ENCODE results near the gene NEURL2. TPM values are rescaled to one million over a fixed set of nuclear protein-coding genes. Genes with fewer than 3 reads are reported as not detected.

The NEURL2 gene
- polyA plus RNA-seq, 3 donors: 0.14 to 1.1 TPM; not detected in 1

GRCh38 chr20:45861221-45862075 lies 29.6 kb downstream of the NEURL2 start:
- Histone ChIP-seq H3K4me3 (replicated peaks in 1 of 3; ENCODE audit: low read depth in 2 of 3, low read length in 3 of 3) (no peak overlapping the region), H2AFZ (ENCODE audit: insufficient read depth, low read depth, low read length, poor library complexity, severe bottlenecking) (no peak overlapping the region), H3K27me3 (ENCODE audit: control insufficient read depth in 2 of 2, insufficient read depth in 2 of 2, low read length in 2 of 2) (no peaks in the 10 kb centered on the region), H3K4me1 (ENCODE audit: control insufficient read depth in 1 of 2, insufficient read depth in 2 of 2, low read length in 2 of 2) (peaks cover 11 to 18% of the 10 kb centered on the region in 2 donors), H3K9me3 (replicated peaks in 1 of 2; ENCODE audit: control insufficient read depth in 1 of 2, insufficient read depth in 1 of 2, low read length in 2 of 2) (no peaks in the 10 kb centered on the region), H3K36me3 (replicated peaks in 1 of 2; ENCODE audit: control insufficient read depth in 1 of 2, insufficient read depth in 2 of 2, low read length in 2 of 2) (no peaks in the 10 kb centered on the region), H3K9ac (ENCODE audit: insufficient read depth, low read length, poor library complexity, severe bottlenecking) (no peak overlapping the region), H3K27ac (ENCODE audit: low read depth in 1 of 2, low read length in 2 of 2) (no peak overlapping the region), H3K4me2 (replicated peaks; ENCODE audit: extremely low read depth, low read length, poor library complexity, severe bottlenecking) (no peak overlapping the region), H4K20me1 (ENCODE audit: insufficient read depth, low read length) (no peaks in the 10 kb centered on the region), H3K79me2 (ENCODE audit: insufficient read depth, low read length) (peaks cover 31% of the 10 kb centered on the region)
- H3K27ac Mint-ChIP-seq: no peak overlapping the region
- peaks cover 2 to 9% of the 10 kb centered on the region in 2 donors for H3K36me3 Mint-ChIP-seq
- peaks cover 0 to 2% (median 0%) of the 10 kb centered on the region in 3 donors for H3K27me3 Mint-ChIP-seq (ENCODE audit: low read depth in 3 of 3)
- no peak overlapping the region for H3K4me3 Mint-ChIP-seq
- intact Hi-C loops (cut with micrococcal nuclease): no loop called here
- H3K4me1 Mint-ChIP-seq: peaks cover 22% of the 10 kb centered on the region
- no peaks in the 10 kb centered on the region for H3K9me3 Mint-ChIP-seq
- DNase-seq: no peak
- TF ChIP-seq CTCF (IDR thresholded peaks at IDR 0.05): no peak
- WGBS (ENCODE audit: insufficient coverage): 100% methylated on average over 1 of the region's 7 CpGs

- Mint-ChIP-seq H3K4me1 (peaks cover 30% of the 10 kb centered on the region), H3K36me3 (peaks cover 2 to 9% of the 10 kb centered on the region in 2 donors), H3K4me3 (no peak overlapping the region), H3K27ac (no peak overlapping the region), H3K27me3 (ENCODE audit: low read depth in 3 of 3) (peaks cover 0 to 1% (median 0%) of the 10 kb centered on the region in 3 donors), H3K9me3 (no peaks in the 10 kb centered on the region)
- peaks cover 19 to 25% of the 10 kb centered on the region in 2 donors for H3K4me1 ChIP-seq (ENCODE audit: control insufficient read depth in 1 of 2, insufficient read depth in 2 of 2, low read length in 2 of 2)
- no peak for TF ChIP-seq CTCF (IDR thresholded peaks at IDR 0.05)
- no peaks in the 10 kb centered on the region for H3K36me3 ChIP-seq (replicated peaks in 1 of 2; ENCODE audit: control insufficient read depth in 1 of 2, insufficient read depth in 2 of 2, low read length in 2 of 2)
- no peak overlapping the region for H3K4me2 ChIP-seq (replicated peaks; ENCODE audit: extremely low read depth, low read length, poor library complexity, severe bottlenecking)
- H2AFZ ChIP-seq (ENCODE audit: insufficient read depth, low read depth, low read length, poor library complexity, severe bottlenecking): no peak overlapping the region
- H3K9ac ChIP-seq (ENCODE audit: insufficient read depth, low read length, poor library complexity, severe bottlenecking): no peak overlapping the region
- no peaks in the 10 kb centered on the region for H3K9me3 ChIP-seq (replicated peaks in 1 of 2; ENCODE audit: control insufficient read depth in 1 of 2, insufficient read depth in 1 of 2, low read length in 2 of 2)
- no peaks in the 10 kb centered on the region for H3K27me3 ChIP-seq (ENCODE audit: control insufficient read depth in 2 of 2, insufficient read depth in 2 of 2, low read length in 2 of 2)
- WGBS (ENCODE audit: insufficient coverage): 87% methylated on average over 5 of the region's 7 CpGs
- intact Hi-C loops (cut with micrococcal nuclease): no loop called here
- no peak overlapping the region for H3K4me3 ChIP-seq (replicated peaks in 1 of 3; ENCODE audit: low read depth in 2 of 3, low read length in 3 of 3)
- H4K20me1 ChIP-seq (ENCODE audit: insufficient read depth, low read length): no peaks in the 10 kb centered on the region
- DNase-seq: no peak
- no peak overlapping the region for H3K27ac ChIP-seq (ENCODE audit: low read depth in 1 of 2, low read length in 2 of 2)
- H3K79me2 ChIP-seq (ENCODE audit: insufficient read depth, low read length): peaks cover 39% of the 10 kb centered on the region
These were observed 30.3 kb downstream of the NEURL2 start for GRCh38 chr20:45860560-45861220.
